Upper lobe of right lung (tissue), 1 donor: ENCODE data around the gene ANK3. TPM values are rescaled to one million over a fixed set of nuclear protein-coding genes. Genes with fewer than 3 reads are reported as not detected.

ENCODE experiments used
- ATAC-seq: fragments of 200-7000 bp; cut with Tn5 transposase; one replicate; pipeline ENCODE4 v1.9.1; 2020; ENCODE audit warnings: mild to moderate bottlenecking, moderate library complexity
- DNase-seq: peaks from one replicate; pipeline ENCODE4 v3.0.0-alpha.2; 2020
- H3K27ac ChIP-seq: fragments of 200-600 bp; one replicate; pipeline ENCODE4 v1.8.0; 2022
- H3K27me3 ChIP-seq: fragments of 200-600 bp; one replicate; pipeline ENCODE4 v1.8.0; 2022; ENCODE audit warnings: mild to moderate bottlenecking
- H3K36me3 ChIP-seq: fragments of 200-600 bp; one replicate; pipeline ENCODE4 v1.8.0; 2022
- H3K4me1 ChIP-seq: fragments of 200-600 bp; one replicate; pipeline ENCODE4 v1.8.0; 2022
- H3K4me3 ChIP-seq: fragments of 200-600 bp; one replicate; pipeline ENCODE4 v1.8.0; 2022; ENCODE audit warnings: mild to moderate bottlenecking
- H3K9me3 ChIP-seq: fragments of 200-600 bp; one replicate; pipeline ENCODE4 v1.8.0; 2022
- intact Hi-C: fragments of 100-400 bp; cut with DNase I; formaldehyde crosslinking; loops from one replicate; pipeline ENCODE4 v1.11.0; 2022
- total RNA-seq: library from RNA; stranded (reverse); fragmentation: NEBNext Ultra II Directional; extraction: Animal tissue kit (Norgen Biotek cat#: 25700); gene quantifications from one replicate; pipeline ENCODE4 v1.2.1, GENCODE V29; 2021
- TF ChIP-seq, protein P1 (sequence below): fragments of 200-600 bp; IDR thresholded peaks from one replicate; pipeline ENCODE4 v1.8.0; 2022; ENCODE audit warnings: antibody characterized with exemption
- donor health status: DM: no; HTN: yes; CAD: no; lungs with severe emphysema.

The ANK3 gene
- total RNA-seq, 1 donor from 2014 or later: 91.1 TPM

DNA sequence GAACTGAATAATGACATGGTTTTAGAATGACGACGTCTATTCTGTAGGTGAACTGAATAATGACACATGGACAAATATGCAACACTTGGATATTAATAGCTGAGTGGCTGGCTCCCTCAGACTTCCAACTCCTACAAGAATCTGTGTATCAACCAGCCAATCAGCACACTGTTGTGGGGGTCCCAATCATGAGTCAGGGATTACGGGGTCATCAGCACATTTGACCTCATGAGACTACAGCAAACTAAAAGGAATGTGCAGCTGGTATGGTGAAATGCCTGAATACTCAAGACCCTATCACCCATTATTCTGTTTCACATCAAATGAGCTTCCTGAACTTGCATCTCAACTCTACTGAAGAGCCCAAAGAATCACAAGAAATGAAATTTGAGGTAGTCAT is 192.5 kb downstream of the ANK3 start:
- Histone ChIP-seq H3K9me3 (no peaks in the 10 kb centered on the region), H3K27ac (no peak overlapping the region), H3K4me3 (no peak overlapping the region), H3K4me1 (peaks cover 4% of the 10 kb centered on the region), H3K27me3 (no peaks in the 10 kb centered on the region), H3K36me3 (peaks cover 14% of the 10 kb centered on the region)
- DNase-seq (no peak), ATAC-seq (no peak)
- intact Hi-C loops: no loop called here
- TF ChIP-seq, protein P1, sequence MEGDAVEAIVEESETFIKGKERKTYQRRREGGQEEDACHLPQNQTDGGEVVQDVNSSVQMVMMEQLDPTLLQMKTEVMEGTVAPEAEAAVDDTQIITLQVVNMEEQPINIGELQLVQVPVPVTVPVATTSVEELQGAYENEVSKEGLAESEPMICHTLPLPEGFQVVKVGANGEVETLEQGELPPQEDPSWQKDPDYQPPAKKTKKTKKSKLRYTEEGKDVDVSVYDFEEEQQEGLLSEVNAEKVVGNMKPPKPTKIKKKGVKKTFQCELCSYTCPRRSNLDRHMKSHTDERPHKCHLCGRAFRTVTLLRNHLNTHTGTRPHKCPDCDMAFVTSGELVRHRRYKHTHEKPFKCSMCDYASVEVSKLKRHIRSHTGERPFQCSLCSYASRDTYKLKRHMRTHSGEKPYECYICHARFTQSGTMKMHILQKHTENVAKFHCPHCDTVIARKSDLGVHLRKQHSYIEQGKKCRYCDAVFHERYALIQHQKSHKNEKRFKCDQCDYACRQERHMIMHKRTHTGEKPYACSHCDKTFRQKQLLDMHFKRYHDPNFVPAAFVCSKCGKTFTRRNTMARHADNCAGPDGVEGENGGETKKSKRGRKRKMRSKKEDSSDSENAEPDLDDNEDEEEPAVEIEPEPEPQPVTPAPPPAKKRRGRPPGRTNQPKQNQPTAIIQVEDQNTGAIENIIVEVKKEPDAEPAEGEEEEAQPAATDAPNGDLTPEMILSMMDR: no peak

DNA sequence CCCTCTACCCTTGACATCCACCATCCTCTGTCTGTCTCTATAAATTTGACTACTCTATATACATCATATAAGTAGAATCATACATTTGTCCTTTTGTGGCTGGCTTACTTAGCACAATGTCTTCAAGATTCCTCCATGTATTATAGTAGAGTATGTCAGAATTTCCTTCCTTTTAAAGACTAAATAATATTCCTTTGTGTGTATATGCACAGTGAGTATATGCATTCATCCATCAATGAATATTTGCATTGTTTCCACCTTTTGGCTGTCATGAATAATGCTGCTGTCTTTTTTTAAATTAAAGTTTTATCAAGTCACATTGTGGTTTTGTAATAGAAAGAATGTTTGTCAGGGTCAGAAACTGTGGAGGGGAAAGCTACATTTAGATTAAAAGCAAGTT is 195.3 kb downstream of the ANK3 start:
- Histone ChIP-seq H3K9me3 (no peaks in the 10 kb centered on the region), H3K4me3 (no peak overlapping the region), H3K4me1 (peaks cover 4% of the 10 kb centered on the region), H3K36me3 (peaks cover 14% of the 10 kb centered on the region), H3K27ac (no peak overlapping the region), H3K27me3 (no peaks in the 10 kb centered on the region)
- TF ChIP-seq, protein P1: no peak
- ATAC-seq (no peak), DNase-seq (no peak)
- intact Hi-C loops: no loop called here

DNA sequence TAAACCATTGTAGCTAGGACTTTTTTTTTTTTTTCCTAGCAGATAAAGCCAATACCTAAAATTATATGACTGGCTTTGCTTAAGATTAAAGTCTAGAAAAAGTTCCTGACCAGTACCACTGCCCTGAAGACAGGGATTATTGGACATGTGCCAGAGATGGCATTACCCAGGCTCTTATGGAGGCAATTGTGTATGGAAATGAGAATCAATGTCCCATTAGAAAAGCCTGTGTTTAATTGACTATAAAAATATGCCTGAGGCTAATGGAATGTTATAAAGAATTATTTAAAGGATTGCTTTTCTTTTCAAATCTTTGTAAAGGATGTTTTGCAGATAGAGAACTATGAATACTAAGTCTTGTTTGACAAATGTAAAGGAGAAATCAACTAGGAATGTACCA is 196.7 kb downstream of the ANK3 start:
- Histone ChIP-seq H3K9me3 (no peaks in the 10 kb centered on the region), H3K27ac (no peak overlapping the region), H3K36me3 (peaks cover 14% of the 10 kb centered on the region), H3K4me1 (peaks cover 4% of the 10 kb centered on the region), H3K27me3 (no peaks in the 10 kb centered on the region), H3K4me3 (no peak overlapping the region)
- ATAC-seq (no peak), DNase-seq (no peak)
- intact Hi-C loops: no loop called here
- TF ChIP-seq, protein P1: no peak

DNA sequence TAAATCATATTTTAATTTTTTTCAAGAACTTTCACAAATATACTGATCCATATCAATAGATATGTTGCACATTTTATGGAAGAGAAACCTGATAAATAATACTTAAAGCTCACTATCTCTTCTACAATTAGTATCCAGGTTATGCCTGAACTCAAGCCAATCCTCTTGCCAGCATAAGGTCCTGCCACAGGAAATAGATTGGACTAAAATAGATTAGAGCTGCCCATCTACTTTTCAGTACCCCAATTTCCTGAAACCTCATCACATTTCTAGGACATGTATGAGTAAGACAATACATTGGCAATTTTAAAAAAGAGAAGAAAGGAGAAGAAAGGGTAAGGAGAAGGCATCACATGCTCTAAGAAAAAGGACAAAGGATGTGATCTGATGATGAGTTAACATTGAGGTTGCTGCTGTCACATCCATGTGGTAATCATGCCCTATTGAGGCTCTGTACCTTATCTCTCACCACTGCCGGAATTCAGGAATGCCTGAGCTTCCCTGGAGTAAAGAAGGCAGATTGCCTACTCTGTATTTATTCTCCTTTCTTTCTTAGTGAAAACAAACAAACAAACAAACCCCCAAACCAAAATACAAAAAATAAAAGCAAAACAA is 199.7 kb downstream of the ANK3 start:
- H3K9me3 ChIP-seq: no peaks in the 10 kb centered on the region
- ATAC-seq (no peak), DNase-seq (no peak)
- H3K4me1 ChIP-seq: no peaks in the 10 kb centered on the region
- TF ChIP-seq, protein P1: no peak
- H3K27me3 ChIP-seq: no peaks in the 10 kb centered on the region
- H3K27ac ChIP-seq: no peak overlapping the region
- intact Hi-C loops: no loop called here
- H3K36me3 ChIP-seq: peaks cover 5% of the 10 kb centered on the region
- H3K4me3 ChIP-seq: no peak overlapping the region

DNA sequence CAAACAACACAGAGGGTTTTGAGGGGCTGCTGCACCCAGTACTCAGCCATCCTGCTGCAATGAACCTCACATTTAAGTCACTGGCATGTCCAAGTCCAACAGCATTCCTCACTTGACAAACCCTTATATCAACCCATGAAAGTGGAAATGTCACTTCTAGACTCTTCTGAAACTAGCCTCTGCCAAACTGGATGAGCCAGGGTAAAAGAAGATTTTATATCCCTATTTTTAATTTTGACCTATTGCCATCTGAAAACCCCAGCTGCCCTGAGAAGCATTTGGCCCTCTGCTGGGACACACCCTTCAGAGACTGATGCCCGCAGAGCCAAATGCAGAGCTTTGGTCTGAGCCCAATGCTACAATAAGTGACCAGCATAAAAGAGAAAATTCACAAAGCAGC is 201.1 kb downstream of the ANK3 start:
- no peak overlapping the region for H3K27ac ChIP-seq
- intact Hi-C loops: no loop called here
- TF ChIP-seq, protein P1: no peak
- H3K4me1 ChIP-seq: no peaks in the 10 kb centered on the region
- no peak for ATAC-seq
- H3K4me3 ChIP-seq: no peak overlapping the region
- DNase-seq: no peak
- H3K36me3 ChIP-seq: peaks cover 5% of the 10 kb centered on the region
- no peaks in the 10 kb centered on the region for H3K27me3 ChIP-seq
- H3K9me3 ChIP-seq: no peaks in the 10 kb centered on the region

DNA sequence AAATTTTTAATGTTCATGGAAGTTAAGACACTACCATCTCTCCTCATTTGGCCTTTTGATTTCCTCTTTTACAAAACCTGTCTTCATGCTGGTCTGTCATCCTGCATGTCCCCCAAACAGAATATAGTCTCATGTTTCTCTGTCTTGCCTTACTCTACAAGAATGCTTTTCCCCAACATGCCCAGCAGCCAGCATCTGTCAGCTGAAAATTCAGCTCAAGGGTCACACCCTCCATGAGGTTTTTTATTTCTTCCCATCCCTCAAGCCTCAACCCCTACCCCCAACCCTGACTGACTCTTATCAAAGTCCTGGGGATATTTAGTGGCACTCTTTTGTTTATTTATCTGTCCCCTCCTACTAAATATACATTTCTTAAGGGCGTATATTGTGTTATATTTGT is 202.0 kb downstream of the ANK3 start:
- H3K27ac ChIP-seq: no peak overlapping the region

More for the DNA sequence above, 202.0 kb downstream of the ANK3 start:
- Histone ChIP-seq H3K4me3 (no peak overlapping the region), H3K9me3 (no peaks in the 10 kb centered on the region), H3K36me3 (peaks cover 4% of the 10 kb centered on the region), H3K27me3 (no peaks in the 10 kb centered on the region), H3K4me1 (no peaks in the 10 kb centered on the region)
- DNase-seq: no peak
- TF ChIP-seq, protein P1: no peak
- intact Hi-C loops: no loop called here
- ATAC-seq: no peak
